ENCODE measurements around the gene ARCN1. TPM values are rescaled to one million over a fixed set of nuclear protein-coding genes. Genes with fewer than 3 reads are reported as not detected.

The ARCN1 gene
- total and polyA plus RNA-seq, 2 donors from 2014 or later: 64.7 to 107 TPM

GRCh38 chr11:118644496-118644895 is 72.3 kb downstream of the ARCN1 start:
- Histone ChIP-seq H3K9me3 (ENCODE audit: control insufficient read depth in 2 of 3, insufficient read depth in 1 of 3, low read length in 3 of 3) (no peaks in the 10 kb centered on the region), H3K27ac (ENCODE audit: low read depth in 2 of 2, low read length in 2 of 2) (no peak overlapping the region), H3K9ac (ENCODE audit: low read length in 3 of 3) (no peak overlapping the region), H3K27me3 (ENCODE audit: control insufficient read depth, insufficient read depth, low read length) (no peaks in the 10 kb centered on the region), H3K36me3 (ENCODE audit: control insufficient read depth in 2 of 3, insufficient read depth in 3 of 3, low read length in 3 of 3) (peaks cover 11 to 57% (median 31%) of the 10 kb centered on the region in 3 donors), H3K4me1 (ENCODE audit: control insufficient read depth in 2 of 3, insufficient read depth in 2 of 3, low read depth in 1 of 3, low read length in 3 of 3) (peaks cover 0 to 22% (median 14%) of the 10 kb centered on the region in 3 donors), H3K4me3 (ENCODE audit: low read length in 3 of 3) (no peak overlapping the region)
- DNase-seq (peak in 1 of 5 donors; percentile 47), FAIRE-seq (no peak)
- no peak for TF ChIP-seq CTCF (IDR thresholded peaks at IDR 0.05; ENCODE audit: borderline replicate concordance, extremely low read depth, insufficient read depth)
- intact Hi-C loops (cut with DNase I): no loop called here

GRCh38 chr11:118645066-118645715 is 73.0 kb downstream of the ARCN1 start:
- no peaks in the 10 kb centered on the region for H3K9me3 ChIP-seq (ENCODE audit: control insufficient read depth in 2 of 3, insufficient read depth in 1 of 3, low read length in 3 of 3)
- H3K27me3 ChIP-seq (ENCODE audit: control insufficient read depth, insufficient read depth, low read length): no peaks in the 10 kb centered on the region
- no peak for FAIRE-seq
- H3K27ac ChIP-seq (ENCODE audit: low read depth in 2 of 2, low read length in 2 of 2): no peak overlapping the region
- no peak overlapping the region for H3K9ac ChIP-seq (ENCODE audit: low read length in 3 of 3)
- H3K4me3 ChIP-seq (ENCODE audit: low read length in 3 of 3): no peak overlapping the region
- intact Hi-C loops (cut with DNase I): no loop called here
- TF ChIP-seq CTCF (IDR thresholded peaks at IDR 0.05; ENCODE audit: borderline replicate concordance, extremely low read depth, insufficient read depth): no peak
- peaks cover 11 to 57% (median 34%) of the 10 kb centered on the region in 3 donors for H3K36me3 ChIP-seq (ENCODE audit: control insufficient read depth in 2 of 3, insufficient read depth in 3 of 3, low read length in 3 of 3)
- peaks cover 0 to 18% (median 14%) of the 10 kb centered on the region in 3 donors for H3K4me1 ChIP-seq (ENCODE audit: control insufficient read depth in 2 of 3, insufficient read depth in 2 of 3, low read depth in 1 of 3, low read length in 3 of 3)
- DNase-seq: peak in 1 of 5 donors; percentile 65

GRCh38 chr11:118646393-118646792 is 74.2 kb downstream of the ARCN1 start:
- H3K4me1 ChIP-seq (ENCODE audit: control insufficient read depth in 2 of 3, insufficient read depth in 2 of 3, low read depth in 1 of 3, low read length in 3 of 3): peaks cover 0 to 9% (median 3%) of the 10 kb centered on the region in 3 donors
- H3K36me3 ChIP-seq (ENCODE audit: control insufficient read depth in 2 of 3, insufficient read depth in 3 of 3, low read length in 3 of 3): peaks cover 17 to 62% (median 44%) of the 10 kb centered on the region in 3 donors
- no peaks in the 10 kb centered on the region for H3K27me3 ChIP-seq (ENCODE audit: control insufficient read depth, insufficient read depth, low read length)
- no peak overlapping the region for H3K9ac ChIP-seq (ENCODE audit: low read length in 3 of 3)
- no peak overlapping the region for H3K4me3 ChIP-seq (ENCODE audit: low read length in 3 of 3)
- no peak for FAIRE-seq
- TF ChIP-seq CTCF (IDR thresholded peaks at IDR 0.05; ENCODE audit: borderline replicate concordance, extremely low read depth, insufficient read depth): no peak
- intact Hi-C loops (cut with DNase I): no loop called here
- no peaks in the 10 kb centered on the region for H3K9me3 ChIP-seq (ENCODE audit: control insufficient read depth in 2 of 3, insufficient read depth in 1 of 3, low read length in 3 of 3)
- DNase-seq: peak in 1 of 5 donors; percentile 10
- no peak overlapping the region for H3K27ac ChIP-seq (ENCODE audit: low read depth in 2 of 2, low read length in 2 of 2)
